Activated CD8-positive, alpha-beta T cell treated with anti-CD3 and anti-CD28 coated beads for 36 hours (primary cell): ENCODE data around the gene STBD1. TPM values are rescaled to one million over a fixed set of nuclear protein-coding genes. Genes with fewer than 3 reads are reported as not detected.
"Not testable (repeated sequence)": the region's sequence is repeated elsewhere in the genome, so short reads cannot be mapped to it uniquely, and the experiment has no call there.

Experiments
- ATAC-seq: fragments of 200-7000 bp; cut with Tn5 transposase; one replicate; pipeline ENCODE4 v1.10.0; 2021; ENCODE audit warnings: mild to moderate bottlenecking, moderate library complexity
- CTCF ChIA-PET: fragments of 350-600 bp; sonication (Branson Sonifier 250); formaldehyde crosslinking; loops from one replicate; lab custom pipeline; 2021; ENCODE audit warnings: antibody characterized with exemption; lab: Charles Lee
- POLR2A ChIA-PET: fragments of 350-600 bp; sonication (Branson Sonifier 250); formaldehyde crosslinking; loops from one replicate; lab custom pipeline; 2021; ENCODE audit warnings: antibody characterized with exemption; lab: Charles Lee
- DNase-seq: peaks from one replicate; pipeline ENCODE4 v3.0.0-alpha.2; 2020
- H3K27ac Mint-ChIP-seq: one replicate; pipeline ENCODE4 v1.8.0; 2021; ENCODE audit warnings: mild to moderate bottlenecking, mixed read lengths
- H3K27me3 Mint-ChIP-seq: one replicate; pipeline ENCODE4 v1.8.0; 2021; ENCODE audit warnings: mixed read lengths
- H3K36me3 Mint-ChIP-seq: one replicate; pipeline ENCODE4 v1.8.0; 2021; ENCODE audit warnings: low read depth, mixed read lengths
- H3K4me1 Mint-ChIP-seq: one replicate; pipeline ENCODE4 v1.8.0; 2021; ENCODE audit warnings: low read depth, mixed read lengths
- H3K4me3 Mint-ChIP-seq: one replicate; pipeline ENCODE4 v1.8.0; 2021; ENCODE audit warnings: mild to moderate bottlenecking, moderate library complexity, mixed read lengths
- H3K9me3 Mint-ChIP-seq: one replicate; pipeline ENCODE4 v1.8.0; 2021; ENCODE audit warnings: mixed read lengths
- intact Hi-C: fragments of 100-400 bp; cut with micrococcal nuclease; formaldehyde crosslinking; loops from one replicate; pipeline ENCODE4 v1.10.0; 2022
- total RNA-seq, 2 experiments: library from RNA; stranded (reverse); gene quantifications; one replicate each; pipeline ENCODE4 v1.2.3, GENCODE V29; 2021
- TF ChIP-seq, protein P1 (sequence below): fragments of 200-600 bp; IDR thresholded peaks from one replicate; pipeline ENCODE4 v1.8.0; 2022; ENCODE audit warnings: antibody characterized with exemption, mild to moderate bottlenecking

The STBD1 gene
- total RNA-seq, 2 experiments from 2014 or later = 0.18 to 0.29 TPM

DNA sequence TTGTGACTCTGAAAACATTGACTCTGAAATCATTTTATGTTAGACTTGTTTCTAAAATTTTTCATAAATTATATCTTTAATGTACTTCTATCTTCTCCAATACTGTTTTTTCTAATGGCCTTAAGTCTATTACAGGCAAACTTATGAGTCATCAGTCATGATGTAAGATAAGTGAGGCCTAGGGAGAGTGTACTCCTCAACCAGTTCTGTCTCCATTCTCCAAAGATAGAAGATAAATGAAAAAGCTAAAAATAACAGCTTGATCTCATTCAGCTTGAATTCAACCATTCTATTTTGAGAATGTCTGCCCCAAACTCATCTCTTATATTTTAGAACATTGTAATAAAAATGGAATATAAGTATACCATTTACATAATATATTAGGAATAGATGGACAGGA lies 34.5 kb downstream of the STBD1 start:
- H3K4me1 Mint-ChIP-seq = peaks cover 2% of the 10 kb centered on the region
- H3K27ac Mint-ChIP-seq = no peak overlapping the region
- DNase-seq = no peak
- POLR2A ChIA-PET = no interaction called here
- no peaks in the 10 kb centered on the region for H3K9me3 Mint-ChIP-seq
- intact Hi-C loops = no loop called here
- H3K27me3 Mint-ChIP-seq = peaks cover 1% of the 10 kb centered on the region
- no peak for ATAC-seq
- CTCF ChIA-PET = interaction anchor here (3.2 kb wide), 1 partner anchor 37 kb away, joined by 10 read pairs; no protein-coding TSS in a partner anchor
- no peaks in the 10 kb centered on the region for H3K36me3 Mint-ChIP-seq
- TF ChIP-seq, protein P1, sequence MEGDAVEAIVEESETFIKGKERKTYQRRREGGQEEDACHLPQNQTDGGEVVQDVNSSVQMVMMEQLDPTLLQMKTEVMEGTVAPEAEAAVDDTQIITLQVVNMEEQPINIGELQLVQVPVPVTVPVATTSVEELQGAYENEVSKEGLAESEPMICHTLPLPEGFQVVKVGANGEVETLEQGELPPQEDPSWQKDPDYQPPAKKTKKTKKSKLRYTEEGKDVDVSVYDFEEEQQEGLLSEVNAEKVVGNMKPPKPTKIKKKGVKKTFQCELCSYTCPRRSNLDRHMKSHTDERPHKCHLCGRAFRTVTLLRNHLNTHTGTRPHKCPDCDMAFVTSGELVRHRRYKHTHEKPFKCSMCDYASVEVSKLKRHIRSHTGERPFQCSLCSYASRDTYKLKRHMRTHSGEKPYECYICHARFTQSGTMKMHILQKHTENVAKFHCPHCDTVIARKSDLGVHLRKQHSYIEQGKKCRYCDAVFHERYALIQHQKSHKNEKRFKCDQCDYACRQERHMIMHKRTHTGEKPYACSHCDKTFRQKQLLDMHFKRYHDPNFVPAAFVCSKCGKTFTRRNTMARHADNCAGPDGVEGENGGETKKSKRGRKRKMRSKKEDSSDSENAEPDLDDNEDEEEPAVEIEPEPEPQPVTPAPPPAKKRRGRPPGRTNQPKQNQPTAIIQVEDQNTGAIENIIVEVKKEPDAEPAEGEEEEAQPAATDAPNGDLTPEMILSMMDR = no peak
- no peak overlapping the region for H3K4me3 Mint-ChIP-seq

DNA sequence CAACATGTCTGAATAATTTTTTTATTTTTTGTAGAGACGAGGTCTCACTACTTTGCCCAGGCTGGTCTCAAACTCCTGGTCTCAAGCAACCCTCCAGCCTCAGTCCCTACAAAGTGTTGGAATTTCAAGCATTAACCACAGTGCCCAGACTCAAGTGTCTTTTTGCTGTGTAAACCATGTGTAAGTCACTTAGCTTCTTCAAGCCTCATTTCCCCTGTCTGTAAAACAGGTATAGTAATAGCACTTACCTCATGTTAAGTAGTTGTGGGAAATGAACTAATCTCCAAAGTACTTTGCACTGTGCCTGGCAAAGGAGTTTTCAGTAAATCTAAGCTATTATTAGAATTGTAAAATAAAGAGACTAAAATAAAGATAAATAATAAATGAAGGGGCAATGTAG lies 35.7 kb downstream of the STBD1 start:
- POLR2A ChIA-PET = no interaction called here
- Mint-ChIP-seq H3K27me3 (peaks cover 1% of the 10 kb centered on the region), H3K36me3 (no peaks in the 10 kb centered on the region), H3K4me3 (no peak overlapping the region), H3K9me3 (peaks cover 4% of the 10 kb centered on the region), H3K4me1 (peaks cover 2% of the 10 kb centered on the region), H3K27ac (no peak overlapping the region)
- no peak for ATAC-seq
- intact Hi-C loops = no loop called here
- TF ChIP-seq, protein P1 = no peak
- CTCF ChIA-PET = interaction anchor here (2.9 kb wide), 1 partner anchor 163 kb away, joined by 8 read pairs; no protein-coding TSS in a partner anchor
- DNase-seq = no peak

DNA sequence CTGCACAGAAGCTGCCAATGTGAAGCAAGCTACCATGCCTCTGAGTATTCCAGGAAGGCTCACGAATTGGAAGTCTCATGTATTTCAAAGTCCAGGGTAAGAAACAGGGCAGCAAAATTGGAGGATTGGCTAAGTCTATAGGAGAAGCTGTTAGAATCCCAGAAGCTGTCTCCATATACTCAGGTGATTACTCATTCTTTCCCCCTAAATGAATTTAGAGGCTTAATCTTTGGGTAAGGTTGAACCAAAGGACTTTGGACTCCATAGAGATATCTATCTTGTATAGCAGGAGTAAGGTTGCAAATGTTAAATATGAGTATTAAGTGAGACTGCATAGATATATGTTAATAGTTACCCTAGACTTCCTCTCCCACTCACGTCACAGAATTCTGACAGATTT lies 36.3 kb downstream of the STBD1 start:
- intact Hi-C loops = no loop called here
- Mint-ChIP-seq H3K27ac (no peak overlapping the region), H3K4me1 (peaks cover 2% of the 10 kb centered on the region), H3K36me3 (peaks cover 2% of the 10 kb centered on the region), H3K4me3 (no peak overlapping the region), H3K9me3 (peaks cover 10% of the 10 kb centered on the region), H3K27me3 (peaks cover 1% of the 10 kb centered on the region)
- no peak for DNase-seq
- TF ChIP-seq, protein P1 = no peak
- POLR2A ChIA-PET = no interaction called here
- CTCF ChIA-PET = interaction anchor here (2.9 kb wide), 1 partner anchor 163 kb away, joined by 8 read pairs; no protein-coding TSS in a partner anchor
- ATAC-seq = no peak

DNA sequence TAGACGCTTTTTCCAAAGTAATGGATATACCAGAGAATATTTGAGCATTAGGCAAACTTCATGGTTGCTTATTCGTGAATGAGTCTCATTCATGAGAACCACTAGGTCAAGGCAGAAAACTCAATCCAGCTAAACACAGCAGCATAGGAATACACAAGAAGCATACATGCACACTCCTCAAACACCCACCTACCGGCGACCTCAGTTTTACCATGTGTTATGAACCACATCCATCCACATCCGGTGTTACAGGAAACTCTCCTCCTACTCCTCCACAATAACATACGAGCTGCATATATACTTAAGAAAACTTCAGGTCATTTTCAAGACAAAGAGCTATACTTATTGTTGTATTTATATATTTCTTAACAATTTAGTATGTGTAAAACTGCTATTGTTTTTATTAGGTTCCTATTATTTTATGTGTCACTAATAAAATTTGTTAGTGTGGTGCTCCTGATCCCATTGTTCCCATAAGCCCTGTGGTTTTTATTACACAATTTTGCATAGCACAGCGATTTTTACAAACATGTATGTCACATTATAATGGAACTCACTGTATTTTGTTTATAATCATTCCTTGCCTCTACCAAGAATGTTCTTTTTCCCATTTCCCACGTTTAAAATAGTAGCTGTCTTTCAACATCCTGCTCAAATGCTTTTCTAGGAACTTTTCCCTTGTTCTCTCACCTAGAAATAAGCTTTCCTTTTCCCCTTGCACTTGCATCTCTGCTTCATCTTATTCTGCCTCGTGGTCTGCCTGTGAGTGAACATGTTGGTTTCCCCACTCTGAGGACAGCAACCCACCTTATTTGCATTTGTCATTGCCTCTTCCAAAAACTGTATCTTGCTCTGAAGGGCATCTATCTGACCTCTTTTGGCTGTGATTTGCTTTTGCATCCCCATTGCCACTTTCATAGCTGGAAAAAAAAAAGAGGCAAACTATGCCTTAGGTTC lies 48.3 kb downstream of the STBD1 start:
- Mint-ChIP-seq H3K36me3 (peaks cover 5% of the 10 kb centered on the region), H3K4me1 (peaks cover 11% of the 10 kb centered on the region), H3K27me3 (no peaks in the 10 kb centered on the region), H3K4me3 (no peak overlapping the region), H3K27ac (peak overlapping the region; percentile 31), H3K9me3 (peaks cover 25% of the 10 kb centered on the region)
- DNase-seq (peak; percentile 61), ATAC-seq (peak; percentile 89)
- TF ChIP-seq, protein P1 = no peak
- ChIA-PET POLR2A (interaction anchor here (1.2 kb wide), 1 partner anchor 10 kb away, joined by 3 read pairs; no protein-coding TSS in a partner anchor), CTCF (interaction anchor here (0.7 to 2.0 kb wide), 5 partner anchors 23 to 459 kb away, joined by 3 to 7 read pairs (median 3); no protein-coding TSS in a partner anchor)
- intact Hi-C loops = no loop called here

DNA sequence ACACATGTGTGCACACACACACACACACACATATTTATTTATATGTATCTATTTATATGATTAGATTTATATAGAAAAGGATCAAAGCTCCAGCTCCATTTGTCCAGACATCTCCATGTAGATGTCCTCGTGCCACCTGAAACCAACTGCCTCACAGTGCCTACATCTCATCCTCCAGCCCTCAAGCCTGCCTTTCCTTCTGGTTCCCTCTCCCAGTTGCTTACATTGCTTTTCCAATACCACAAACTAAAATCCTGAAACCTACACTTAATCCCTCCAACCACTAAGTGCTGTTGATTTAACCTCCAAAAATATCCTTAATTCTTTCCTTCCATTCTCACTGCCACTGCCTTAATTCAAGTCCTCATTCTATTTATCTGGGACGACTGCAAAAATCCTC lies 51.4 kb downstream of the STBD1 start:
- no peak for ATAC-seq
- no peak overlapping the region for H3K27ac Mint-ChIP-seq
- H3K4me3 Mint-ChIP-seq = no peak overlapping the region
- no peak for DNase-seq
- no peaks in the 10 kb centered on the region for H3K27me3 Mint-ChIP-seq
- intact Hi-C loops = no loop called here
- POLR2A ChIA-PET = interaction anchor here (1.1 kb wide), 1 partner anchor 61 kb away, joined by 3 read pairs; no protein-coding TSS in a partner anchor
- peaks cover 27% of the 10 kb centered on the region for H3K9me3 Mint-ChIP-seq
- TF ChIP-seq, protein P1 = no peak
- peaks cover 11% of the 10 kb centered on the region for H3K4me1 Mint-ChIP-seq
- H3K36me3 Mint-ChIP-seq = peaks cover 7% of the 10 kb centered on the region
- CTCF ChIA-PET = no interaction called here

DNA sequence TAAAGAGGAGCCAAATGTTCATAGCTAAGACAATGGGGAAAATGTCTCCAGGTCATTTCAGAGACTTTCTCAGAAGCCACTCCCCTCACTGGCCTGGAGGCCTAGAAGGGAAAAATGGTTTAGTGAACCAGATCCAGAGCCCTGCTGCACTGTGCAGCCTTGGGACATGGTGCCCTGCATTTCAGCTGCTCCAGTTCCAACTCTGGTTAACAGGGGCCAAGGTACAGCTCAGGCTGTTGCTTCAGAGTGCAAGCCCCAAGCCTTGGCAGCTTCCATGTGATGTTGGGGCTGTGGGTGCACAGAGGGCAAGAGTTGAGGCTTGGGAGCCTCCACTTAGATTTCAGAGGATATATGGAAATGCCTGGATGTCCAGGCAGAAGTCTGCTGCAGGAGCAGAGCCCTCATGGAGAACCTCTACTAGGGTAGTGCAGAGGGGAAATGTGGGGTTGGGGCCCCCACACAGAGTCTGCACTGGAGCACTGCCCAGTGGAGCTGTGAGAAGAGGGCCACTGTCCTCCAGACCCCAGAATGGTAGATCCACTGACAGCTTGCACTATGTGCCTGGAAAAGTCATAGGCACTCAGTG lies 53.4 kb downstream of the STBD1 start:
- H3K27me3 Mint-ChIP-seq, ATAC-seq, POLR2A ChIA-PET, H3K36me3 Mint-ChIP-seq, intact Hi-C loops, H3K4me3 Mint-ChIP-seq, DNase-seq, H3K27ac Mint-ChIP-seq: not testable (repeated sequence)
- Mint-ChIP-seq H3K9me3 (peaks cover 27% of the 10 kb centered on the region), H3K4me1 (peaks cover 13% of the 10 kb centered on the region)
- CTCF ChIA-PET = interaction anchor here (1.4 kb wide), 1 partner anchor 18 kb away, joined by 5 read pairs; no protein-coding TSS in a partner anchor
